ENCODE results near the gene ARHGEF12. TPM values are rescaled to one million over a fixed set of nuclear protein-coding genes. Genes with fewer than 3 reads are reported as not detected.

ARHGEF12 gene
- total and polyA plus RNA-seq, 4 donors, result 19.0 to 243 (median 55.6) TPM

GRCh38 chr11:120462825-120463224, 126.6 kb downstream of the ARHGEF12 start:
- no peak for TF ChIP-seq CTCF (IDR thresholded peaks at IDR 0.05; ENCODE audit: control extremely low read depth, extremely low read depth)
- no peak overlapping the region for H3K4me3 ChIP-seq
- ATAC-seq (ENCODE audit: insufficient read depth, low FRiP score), result no peak
- no peak overlapping the region for H3K9ac ChIP-seq (ENCODE audit: insufficient read depth in 1 of 2, low read length in 2 of 2)
- peaks cover 18 to 65% (median 30%) of the 10 kb centered on the region in 4 donors for H3K36me3 ChIP-seq (ENCODE audit: control insufficient read depth in 4 of 4, insufficient read depth in 4 of 4, low read length in 4 of 4)
- no peaks in the 10 kb centered on the region for H3K4me1 ChIP-seq (ENCODE audit: control insufficient read depth in 5 of 5, insufficient read depth in 5 of 5, low read length in 5 of 5)
- peak; percentile 21 to 74 (median 61) for DNase-seq
- H3K9me3 ChIP-seq (ENCODE audit: control insufficient read depth in 4 of 4, insufficient read depth in 3 of 4, low read length in 3 of 4), result no peaks in the 10 kb centered on the region
- H3K27ac ChIP-seq (ENCODE audit: low read depth in 1 of 2, low read length in 1 of 2), result no peak overlapping the region
- H3K27me3 ChIP-seq (ENCODE audit: control insufficient read depth in 3 of 3, insufficient read depth in 3 of 3, low read length in 2 of 3), result no peaks in the 10 kb centered on the region
- WGBS, 2 donors, result 83 to 86% methylated on average over 2 of the region's 2 CpGs

DNA sequence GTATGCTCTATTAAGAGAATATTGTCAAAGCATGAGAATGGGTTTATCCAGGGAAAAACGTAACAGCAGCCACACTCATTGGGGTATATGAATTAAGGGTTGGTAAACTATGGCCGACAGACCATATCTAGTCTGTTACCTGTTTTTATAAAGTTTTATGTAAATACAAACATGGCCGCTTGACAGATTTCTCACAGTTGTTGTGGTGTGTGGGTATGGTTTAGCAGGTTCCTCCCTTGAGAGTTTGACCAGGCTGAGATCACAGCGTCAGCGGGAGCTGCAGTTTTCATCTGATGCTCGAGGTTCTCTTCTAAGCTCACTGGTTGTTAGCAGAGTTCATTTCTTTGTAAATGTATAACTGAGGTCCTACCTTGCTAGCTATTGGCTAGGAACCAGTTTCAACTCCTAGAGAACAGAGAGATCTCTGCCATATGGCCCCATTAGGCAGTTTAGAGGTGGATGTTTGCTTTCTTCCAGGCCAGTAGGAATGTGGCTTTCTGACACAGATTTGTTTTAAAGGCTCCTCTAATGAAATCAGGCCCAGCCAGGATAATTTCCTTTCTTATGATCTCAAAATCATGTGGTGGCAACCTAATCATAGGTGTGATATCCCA, 129.8 kb downstream of the ARHGEF12 start:
- no peak overlapping the region for H3K27ac ChIP-seq (ENCODE audit: low read depth in 1 of 2, low read length in 1 of 2)

DNA sequence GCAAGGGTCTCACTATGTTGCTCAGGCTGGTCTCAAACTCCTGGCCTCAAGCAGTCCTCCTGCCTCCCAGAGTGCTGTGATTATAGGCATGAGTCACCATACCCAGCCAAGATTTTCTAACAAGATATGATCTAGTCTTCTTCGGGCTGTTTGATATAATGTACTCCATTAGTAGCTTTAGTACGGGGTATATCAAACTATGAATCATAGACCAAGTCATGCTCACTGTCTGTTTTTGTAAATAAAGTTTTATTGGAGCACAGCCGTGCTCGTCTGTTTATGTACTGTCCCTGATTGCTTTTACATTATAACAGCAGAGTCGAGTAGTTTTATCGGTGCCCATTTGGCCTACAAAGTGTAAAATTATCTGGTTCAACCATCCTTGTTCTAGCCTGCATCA, 131.4 kb downstream of the ARHGEF12 start:
- H3K4me3 ChIP-seq, result no peak overlapping the region
- ATAC-seq (ENCODE audit: insufficient read depth, low FRiP score) (no peak), DNase-seq (no peak)
- H3K9me3 ChIP-seq (ENCODE audit: control insufficient read depth in 4 of 4, insufficient read depth in 3 of 4, low read length in 3 of 4), result no peaks in the 10 kb centered on the region
- no peaks in the 10 kb centered on the region for H3K4me1 ChIP-seq (ENCODE audit: control insufficient read depth in 5 of 5, insufficient read depth in 5 of 5, low read length in 5 of 5)
- no peak overlapping the region for H3K9ac ChIP-seq (ENCODE audit: insufficient read depth in 1 of 2, low read length in 2 of 2)
- no peak for TF ChIP-seq CTCF (IDR thresholded peaks at IDR 0.05; ENCODE audit: control extremely low read depth, extremely low read depth)
- peaks cover 22 to 50% (median 35%) of the 10 kb centered on the region in 4 donors for H3K36me3 ChIP-seq (ENCODE audit: control insufficient read depth in 4 of 4, insufficient read depth in 4 of 4, low read length in 4 of 4)
- 95 to 99% methylated on average over 6 of the region's 6 CpGs for WGBS, 2 donors
- H3K27ac ChIP-seq (ENCODE audit: low read depth in 1 of 2, low read length in 1 of 2), result no peak overlapping the region
- H3K27me3 ChIP-seq (ENCODE audit: control insufficient read depth in 3 of 3, insufficient read depth in 3 of 3, low read length in 2 of 3), result no peaks in the 10 kb centered on the region

More for the DNA sequence above, 129.8 kb downstream of the ARHGEF12 start:
- H3K4me3 ChIP-seq, result no peak overlapping the region
- peaks cover 28 to 65% (median 38%) of the 10 kb centered on the region in 4 donors for H3K36me3 ChIP-seq (ENCODE audit: control insufficient read depth in 4 of 4, insufficient read depth in 4 of 4, low read length in 4 of 4)
- no peak overlapping the region for H3K9ac ChIP-seq (ENCODE audit: insufficient read depth in 1 of 2, low read length in 2 of 2)
- no peak for TF ChIP-seq CTCF (IDR thresholded peaks at IDR 0.05; ENCODE audit: control extremely low read depth, extremely low read depth)
- ATAC-seq (ENCODE audit: insufficient read depth, low FRiP score) (no peak), DNase-seq (no peak)
- no peaks in the 10 kb centered on the region for H3K4me1 ChIP-seq (ENCODE audit: control insufficient read depth in 5 of 5, insufficient read depth in 5 of 5, low read length in 5 of 5)
- WGBS, 2 donors, result 87 to 91% methylated on average over 6 of the region's 6 CpGs
- H3K27me3 ChIP-seq (ENCODE audit: control insufficient read depth in 3 of 3, insufficient read depth in 3 of 3, low read length in 2 of 3), result no peaks in the 10 kb centered on the region
- no peaks in the 10 kb centered on the region for H3K9me3 ChIP-seq (ENCODE audit: control insufficient read depth in 4 of 4, insufficient read depth in 3 of 4, low read length in 3 of 4)

- Histone ChIP-seq H3K9ac (ENCODE audit: insufficient read depth in 1 of 2, low read length in 2 of 2) (no peak overlapping the region), H3K27ac (ENCODE audit: low read depth in 1 of 2, low read length in 1 of 2) (no peak overlapping the region), H3K36me3 (ENCODE audit: control insufficient read depth in 4 of 4, insufficient read depth in 4 of 4, low read length in 4 of 4) (peaks cover 14 to 41% (median 38%) of the 10 kb centered on the region in 4 donors), H3K4me1 (ENCODE audit: control insufficient read depth in 5 of 5, insufficient read depth in 5 of 5, low read length in 5 of 5) (no peaks in the 10 kb centered on the region), H3K27me3 (ENCODE audit: control insufficient read depth in 3 of 3, insufficient read depth in 3 of 3, low read length in 2 of 3) (no peaks in the 10 kb centered on the region), H3K9me3 (ENCODE audit: control insufficient read depth in 4 of 4, insufficient read depth in 3 of 4, low read length in 3 of 4) (no peaks in the 10 kb centered on the region), H3K4me3 (no peak overlapping the region)
- WGBS, 2 donors, result 95 to 100% methylated on average over 1 of the region's 1 CpG
- ATAC-seq (ENCODE audit: insufficient read depth, low FRiP score), result no peak
- TF ChIP-seq CTCF (IDR thresholded peaks at IDR 0.05; ENCODE audit: control extremely low read depth, extremely low read depth), result no peak
- DNase-seq, result no peak
Observed at GRCh38 chr11:120471131-120471530, 134.9 kb downstream of the ARHGEF12 start.

All from lung (tissue), 12 donors.